Amniotic stem cell (primary cell): ENCODE results near the gene PRKN.

Source experiments
- DNase-seq: peaks from one replicate; lab custom pipeline; 2025; lab: John Stamatoyannopoulos, UW

Gene PRKN

GRCh38 chr6:161596807-161597520, 1130.6 kb downstream of the PRKN start:
- no peak for DNase-seq

GRCh38 chr6:161594412-161594811, 1133.2 kb downstream of the PRKN start:
- no peak for DNase-seq

- DNase-seq: no peak
These were observed 1136.5 kb downstream of the PRKN start for GRCh38 chr6:161590961-161591627.

GRCh38 chr6:161586887-161587286, 1140.7 kb downstream of the PRKN start:
- no peak for DNase-seq

- DNase-seq: no peak
These were observed 1142.8 kb downstream of the PRKN start for GRCh38 chr6:161584621-161585340.

GRCh38 chr6:161584051-161584450, 1143.5 kb downstream of the PRKN start:
- no peak for DNase-seq

- DNase-seq: no peak
These were observed 1144.0 kb downstream of the PRKN start for GRCh38 chr6:161583584-161583983.

GRCh38 chr6:161578478-161578877, 1149.1 kb downstream of the PRKN start:
- DNase-seq: no peak

GRCh38 chr6:161575523-161576254, 1151.9 kb downstream of the PRKN start:
- no peak for DNase-seq

GRCh38 chr6:161568885-161569456, 1158.6 kb downstream of the PRKN start:
- DNase-seq: no peak

GRCh38 chr6:161564952-161565351, 1162.6 kb downstream of the PRKN start:
- DNase-seq: no peak

- DNase-seq: no peak
These were observed 1165.7 kb downstream of the PRKN start for GRCh38 chr6:161561908-161562307.

- no peak for DNase-seq
These were observed 1170.0 kb downstream of the PRKN start for GRCh38 chr6:161557333-161558107.

GRCh38 chr6:161554883-161555282, 1172.7 kb downstream of the PRKN start:
- DNase-seq: no peak

- no peak for DNase-seq
These were observed 1177.5 kb downstream of the PRKN start for GRCh38 chr6:161549977-161550655.

- no peak for DNase-seq
These were observed 1178.8 kb downstream of the PRKN start for GRCh38 chr6:161548713-161549296.

- no peak for DNase-seq
These were observed 1179.9 kb downstream of the PRKN start for GRCh38 chr6:161547617-161548016.

- DNase-seq: no peak
These were observed 1180.9 kb downstream of the PRKN start for GRCh38 chr6:161546632-161547031.

GRCh38 chr6:161545741-161546140, 1181.8 kb downstream of the PRKN start:
- no peak for DNase-seq

- no peak for DNase-seq
These were observed 1182.6 kb downstream of the PRKN start for GRCh38 chr6:161544801-161545480.
